CD14-positive monocyte (primary cell): Measurements from ENCODE around the gene EVA1B. TPM values are rescaled to one million over a fixed set of nuclear protein-coding genes. Genes with fewer than 3 reads are reported as not detected.

Experiments used
- DNase-seq, 3 donors: peaks; one replicate each; pipeline ENCODE4 v3.0.0-alpha.2; 2011 to 2022
- H2AFZ ChIP-seq: 2 replicates; pipeline ENCODE4 v1.6.0; 2012; ENCODE audit warnings: mild to moderate bottlenecking, low read depth, low read length, inconsistent platforms; ENCODE audit not compliant: insufficient read depth, poor library complexity, severe bottlenecking
- H3K27ac ChIP-seq, 2 donors: 1 replicate in 1 of 2; 2 replicates in 1 of 2; pipeline ENCODE4 v1.5.1; 2012 to 2013; ENCODE audit warnings: low read length in 2 of 2, control low read depth in 1 of 2, inconsistent platforms in 1 of 2, low read depth in 1 of 2, mild to moderate bottlenecking in 1 of 2
- H3K27me3 ChIP-seq, 2 donors: one replicate each; pipeline versions ENCODE4 v1.6.0 to v1.6.1; 2011 to 2013; ENCODE audit warnings: low read length in 2 of 2; ENCODE audit not compliant: control insufficient read depth in 2 of 2, insufficient read depth in 2 of 2
- H3K36me3 ChIP-seq, 2 donors: replicated peaks in 1 of 2; 1 replicate in 1 of 2; 2 replicates in 1 of 2; pipeline versions ENCODE4 v1.5.1 to v1.6.1; 2012 to 2013; ENCODE audit warnings: low read length in 2 of 2, control low read depth in 1 of 2, inconsistent platforms in 1 of 2, mild to moderate bottlenecking in 1 of 2; ENCODE audit not compliant: insufficient read depth in 2 of 2, control insufficient read depth in 1 of 2
- H3K4me1 ChIP-seq, 2 donors: 1 replicate in 1 of 2; 2 replicates in 1 of 2; pipeline versions ENCODE4 v1.5.1 to v1.6.1; 2012 to 2013; ENCODE audit warnings: low read length in 2 of 2, control low read depth in 1 of 2, inconsistent platforms in 1 of 2, mild to moderate bottlenecking in 1 of 2, moderate library complexity in 1 of 2; ENCODE audit not compliant: insufficient read depth in 2 of 2, control insufficient read depth in 1 of 2
- H3K4me2 ChIP-seq: replicated peaks from 2 replicates; pipeline ENCODE3; 2012; ENCODE audit warnings: low read length, moderate library complexity, mild to moderate bottlenecking; ENCODE audit not compliant: poor library complexity, severe bottlenecking; ENCODE audit errors: extremely low read depth
- H3K4me3 ChIP-seq, 3 experiments: fragments of 200-600 bp in 1 of 3; sonication (generic) in 1 of 3; replicated peaks in 1 of 3; 1 replicate in 2 of 3; 2 replicates in 1 of 3; pipeline ENCODE4 v1.5.1; 2011 to 2013; ENCODE audit warnings: low read length in 3 of 3, mild to moderate bottlenecking in 3 of 3, control low read depth in 2 of 3, low read depth in 2 of 3, inconsistent platforms in 1 of 3, moderate library complexity in 1 of 3
- H3K79me2 ChIP-seq: 2 replicates; pipeline ENCODE4 v1.6.0; 2012; ENCODE audit warnings: mild to moderate bottlenecking, control low read depth, inconsistent platforms, low read length, moderate library complexity; ENCODE audit not compliant: insufficient read depth
- H3K9ac ChIP-seq: 2 replicates; pipeline ENCODE4 v1.6.0; 2017; ENCODE audit warnings: low read length, mild to moderate bottlenecking; ENCODE audit not compliant: insufficient read depth, poor library complexity, severe bottlenecking
- H3K9me3 ChIP-seq, 2 donors: replicated peaks in 1 of 2; 1 replicate in 1 of 2; 2 replicates in 1 of 2; pipeline versions ENCODE4 v1.5.1 to v1.6.1; 2012 to 2013; ENCODE audit warnings: low read length in 2 of 2, control low read depth in 1 of 2; ENCODE audit not compliant: control insufficient read depth in 1 of 2, insufficient read depth in 1 of 2
- H4K20me1 ChIP-seq: 2 replicates; pipeline ENCODE4 v1.6.0; 2012; ENCODE audit warnings: mild to moderate bottlenecking, low read length, control low read depth, moderate library complexity; ENCODE audit not compliant: insufficient read depth
- H3K27ac Mint-ChIP-seq, 7 donors: one replicate each; pipeline ENCODE4 v1.8.0; 2020; ENCODE audit warnings: mild to moderate bottlenecking in 7 of 7, mixed read lengths in 7 of 7, moderate library complexity in 6 of 7, inconsistent platforms in 2 of 7
- H3K27me3 Mint-ChIP-seq, 3 donors: one replicate each; pipeline ENCODE4 v1.8.0; 2021 to 2022; ENCODE audit warnings: low read depth in 3 of 3, mild to moderate bottlenecking in 3 of 3, mixed read lengths in 3 of 3, moderate library complexity in 3 of 3, inconsistent platforms in 1 of 3
- H3K36me3 Mint-ChIP-seq, 2 donors: one replicate each; pipeline ENCODE4 v1.8.0; 2020; ENCODE audit warnings: mixed read lengths in 2 of 2, inconsistent platforms in 1 of 2, mild to moderate bottlenecking in 1 of 2
- H3K4me1 Mint-ChIP-seq: one replicate; pipeline ENCODE4 v1.8.0; 2020; ENCODE audit warnings: mild to moderate bottlenecking, mixed read lengths
- H3K4me3 Mint-ChIP-seq, 2 donors: one replicate each; pipeline ENCODE4 v1.8.0; 2020; ENCODE audit warnings: mild to moderate bottlenecking in 2 of 2, mixed read lengths in 2 of 2, moderate library complexity in 1 of 2
- H3K9me3 Mint-ChIP-seq, 7 donors: one replicate each; pipeline ENCODE4 v1.8.0; 2020 to 2022; ENCODE audit warnings: mixed read lengths in 7 of 7, mild to moderate bottlenecking in 6 of 7, moderate library complexity in 6 of 7, inconsistent platforms in 2 of 7
- CTCF ChIP-seq: fragments of 200-600 bp; IDR thresholded peaks from one replicate; pipeline ENCODE4 v1.8.0; 2022; ENCODE audit warnings: antibody characterized with exemption, mild to moderate bottlenecking
- WGBS: methylation state at CpG from one replicate; pipeline ENCODE4 v1.1.5; 2013; ENCODE audit warnings: missing lambda C conversion rate; ENCODE audit not compliant: insufficient coverage; 5-methylcytosine and 5-hydroxymethylcytosine counted together
- intact Hi-C, 2 donors: fragments of 100-400 bp; cut with micrococcal nuclease; formaldehyde crosslinking; loops; one replicate each; pipeline versions ENCODE4 v1.15.0 to v1.15.1; 2023
- polyA plus RNA-seq, 3 donors: library from polyadenylated mRNA; depleted of rRNA in 1 of 3; unstranded in 2 of 3; stranded (reverse) in 1 of 3; fragments of 300-500 nt in 2 of 3; fragments of >200 nt in 1 of 3; fragmentation: Illumina TruSeq in 2 of 3; gene quantifications; 1 replicate in 2 of 3; 2 replicates in 1 of 3; pipeline ENCODE4 v1.2.3, GENCODE V29; 2012 to 2021

Gene EVA1B
- polyA plus RNA-seq, 3 donors = 13.7 to 19.1 (median 16.6) TPM

- H3K4me1 Mint-ChIP-seq = peaks cover 20% of the 10 kb centered on the region
- H3K9ac ChIP-seq = no peak overlapping the region
- intact Hi-C loops = loop anchor here (2.0 kb wide), 2 partner anchors 77 to 79 kb away; no protein-coding TSS in a partner anchor
Measured at GRCh38 chr1:36341626-36342320, 18.3 kb upstream of the EVA1B start.

GRCh38 chr1:36339615-36340014 is 16.2 kb upstream of the EVA1B start:
- no peak for DNase-seq
- Histone ChIP-seq H3K9ac (no peak overlapping the region), H3K9me3 (no peaks in the 10 kb centered on the region), H3K27me3 (no peaks in the 10 kb centered on the region), H3K4me2 (no peak overlapping the region), H3K27ac (no peak overlapping the region), H3K79me2 (no peaks in the 10 kb centered on the region), H3K4me3 (no peak overlapping the region), H2AFZ (no peak overlapping the region), H3K36me3 (peaks cover 40 to 51% of the 10 kb centered on the region in 2 donors), H4K20me1 (peaks cover 58% of the 10 kb centered on the region), H3K4me1 (peaks cover 13 to 16% of the 10 kb centered on the region in 2 donors)
- Mint-ChIP-seq H3K36me3 (peaks cover 38 to 49% of the 10 kb centered on the region in 2 donors), H3K4me3 (no peak overlapping the region), H3K27me3 (peaks cover 0 to 1% (median 0%) of the 10 kb centered on the region in 3 donors), H3K27ac (peak overlapping the region in 1 of 7 donors; percentile 30), H3K9me3 (peaks cover 0 to 2% (median 0%) of the 10 kb centered on the region in 7 donors), H3K4me1 (peaks cover 20% of the 10 kb centered on the region)
- intact Hi-C loops = no loop called here
- TF ChIP-seq CTCF = no peak
- 98% methylated on average over 6 of the region's 9 CpGs for whole genome bisulfite sequencing

More at GRCh38 chr1:36341626-36342320, 18.3 kb upstream of the EVA1B start:
- H3K9me3 ChIP-seq = no peaks in the 10 kb centered on the region
- H3K4me2 ChIP-seq = no peak overlapping the region
- H3K4me3 ChIP-seq = no peak overlapping the region
- H3K27ac ChIP-seq = no peak overlapping the region
- peaks cover 13 to 16% of the 10 kb centered on the region in 2 donors for H3K4me1 ChIP-seq
- no peak overlapping the region for H2AFZ ChIP-seq
- Mint-ChIP-seq H3K9me3 (peaks cover 0 to 2% (median 0%) of the 10 kb centered on the region in 7 donors), H3K4me3 (no peak overlapping the region), H3K27me3 (peaks cover 0 to 1% (median 0%) of the 10 kb centered on the region in 3 donors), H3K27ac (peak overlapping the region in 1 of 7 donors; percentile 46), H3K36me3 (peaks cover 55 to 69% of the 10 kb centered on the region in 2 donors)
- H3K79me2 ChIP-seq = no peaks in the 10 kb centered on the region
- TF ChIP-seq CTCF = no peak
- 96% methylated on average over 27 of the region's 34 CpGs for WGBS
- peaks cover 59 to 71% of the 10 kb centered on the region in 2 donors for H3K36me3 ChIP-seq
- H4K20me1 ChIP-seq = peaks cover 67% of the 10 kb centered on the region
- no peak for DNase-seq
- no peaks in the 10 kb centered on the region for H3K27me3 ChIP-seq
